ENCODE measurements around the gene INPP5A.
"Not testable (repeated sequence)": the region's sequence is repeated elsewhere in the genome, so short reads cannot be mapped to it uniquely, and the experiment has no call there.

INPP5A gene

DNA sequence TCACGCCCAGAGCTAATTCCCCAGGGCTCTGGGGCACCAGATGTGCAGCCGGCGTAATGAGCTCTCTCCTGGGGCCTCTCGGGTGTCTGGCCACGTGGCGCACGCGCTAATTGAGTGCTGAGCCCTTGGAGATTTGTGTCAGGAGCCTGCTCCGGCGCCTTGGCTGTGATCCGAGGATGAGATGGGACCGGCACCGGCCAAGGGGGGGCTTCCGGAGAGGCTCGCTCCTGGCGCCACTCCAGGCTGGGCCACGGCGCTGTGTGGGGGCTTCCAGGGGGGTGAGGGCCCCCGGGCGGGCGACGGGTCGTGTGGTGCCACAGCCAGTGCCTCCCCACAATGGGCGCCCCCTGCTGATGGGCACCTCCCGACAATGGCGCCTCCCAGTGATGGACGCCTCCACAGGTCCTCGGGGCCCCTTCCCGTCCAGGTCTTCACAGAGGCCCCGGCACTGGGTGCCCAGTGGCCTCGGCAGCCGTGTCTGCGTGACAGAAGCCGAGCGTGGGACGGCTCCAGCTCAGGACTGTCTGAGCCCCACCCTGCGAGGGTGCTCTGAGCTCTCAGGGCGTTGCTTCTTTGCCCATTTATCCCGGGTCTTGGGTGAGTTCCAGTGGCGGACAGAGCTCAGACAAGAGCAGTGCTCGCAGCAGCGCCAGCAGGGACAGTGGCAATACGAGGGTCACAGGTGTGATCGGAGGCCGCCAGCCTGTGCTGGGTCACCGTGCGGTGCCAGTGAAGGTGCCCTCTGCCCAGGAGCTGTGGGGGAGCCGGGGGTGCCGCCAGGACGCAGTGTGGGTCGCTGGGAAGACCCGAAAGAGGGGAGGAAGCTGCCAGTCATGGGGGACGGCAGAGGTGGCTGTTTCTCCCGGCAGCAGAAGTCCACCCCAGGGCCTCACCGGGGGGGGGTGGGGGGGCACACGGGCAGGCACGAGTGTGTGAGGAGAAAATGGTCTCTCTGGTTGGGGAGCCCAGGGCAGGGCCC lies 256.6 kb downstream of the INPP5A start:
- DNase-seq = no peak

DNA sequence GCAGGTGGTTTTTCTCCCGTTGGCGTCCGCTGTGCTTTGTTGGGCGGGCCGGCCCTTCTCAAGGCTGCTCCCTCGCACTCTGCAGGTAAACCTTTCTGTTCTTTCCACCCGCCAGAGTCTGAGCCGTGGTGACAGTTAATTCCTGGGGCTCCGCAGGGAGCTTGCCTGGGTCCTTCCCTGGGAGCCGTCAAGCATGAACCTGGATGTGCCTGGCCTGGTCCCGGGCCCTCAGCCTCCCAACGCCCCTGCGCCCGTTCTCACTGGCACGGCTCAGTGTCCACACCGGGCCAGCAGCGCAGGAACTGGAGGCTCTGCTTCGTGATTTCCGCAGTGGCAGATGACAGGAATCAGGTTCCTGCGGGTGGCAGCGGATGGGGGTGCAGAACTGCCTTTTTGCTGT lies 259.3 kb downstream of the INPP5A start:
- no peak for DNase-seq

DNA sequence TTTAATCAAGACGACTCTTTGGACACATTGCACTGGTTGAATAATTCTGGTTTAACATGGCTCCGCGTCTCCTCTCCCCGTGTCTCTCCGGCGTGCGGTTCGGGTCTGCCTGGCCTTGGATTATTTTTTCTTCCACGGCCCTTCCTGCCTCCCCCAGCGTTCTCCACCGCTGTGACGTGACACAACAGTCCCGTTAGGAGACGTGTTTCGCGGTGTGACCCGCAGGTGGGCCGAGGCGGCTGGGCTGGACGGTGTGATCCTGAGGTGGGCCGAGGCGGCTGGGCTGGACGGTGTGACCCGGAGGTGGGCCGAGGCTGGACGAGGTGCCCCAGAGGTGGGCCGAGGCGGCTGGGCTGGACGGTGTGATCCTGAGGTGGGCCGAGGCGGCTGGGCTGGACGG lies 260.4 kb downstream of the INPP5A start:
- DNase-seq = not testable (repeated sequence)

DNA sequence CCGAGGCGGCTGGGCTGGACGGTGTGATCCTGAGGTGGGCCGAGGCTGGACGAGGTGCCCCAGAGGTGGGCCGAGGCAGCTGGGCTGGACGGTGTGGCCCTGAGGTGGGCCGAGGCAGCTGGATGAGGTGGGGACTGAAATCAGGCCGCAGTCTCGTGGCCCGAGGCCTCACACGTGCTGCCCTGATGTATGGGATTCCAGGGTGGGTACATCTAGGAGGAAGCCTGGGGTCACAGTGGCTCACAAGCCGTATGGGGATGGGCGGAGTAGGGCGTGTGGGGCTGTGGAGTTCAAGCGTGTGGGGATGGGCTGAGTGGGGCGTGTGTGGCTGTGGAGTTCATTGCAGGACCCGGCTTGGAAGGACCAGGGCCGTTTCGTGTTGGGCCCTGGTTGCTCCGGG lies 260.8 kb downstream of the INPP5A start:
- no peak for DNase-seq

DNA sequence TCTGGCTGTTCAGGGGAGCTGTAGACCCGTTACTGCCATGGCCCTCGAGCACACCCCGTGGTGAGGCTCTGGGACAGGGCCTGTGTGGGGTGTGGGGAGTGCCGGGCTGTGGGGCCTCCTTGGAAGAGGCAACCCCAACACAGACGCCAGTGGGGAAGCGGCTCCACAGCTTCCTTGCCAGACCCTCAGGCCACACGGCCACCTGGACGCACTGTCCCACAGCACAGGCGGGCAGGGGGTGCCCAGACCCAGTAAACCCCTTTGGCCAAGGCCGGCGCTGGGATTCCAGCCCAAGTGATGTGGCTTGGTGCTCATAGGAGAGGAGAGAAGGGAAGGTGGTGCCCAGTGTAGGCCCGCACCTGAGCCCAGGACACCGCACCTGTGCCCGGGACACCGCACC lies 261.3 kb downstream of the INPP5A start:
- DNase-seq = no peak

DNA sequence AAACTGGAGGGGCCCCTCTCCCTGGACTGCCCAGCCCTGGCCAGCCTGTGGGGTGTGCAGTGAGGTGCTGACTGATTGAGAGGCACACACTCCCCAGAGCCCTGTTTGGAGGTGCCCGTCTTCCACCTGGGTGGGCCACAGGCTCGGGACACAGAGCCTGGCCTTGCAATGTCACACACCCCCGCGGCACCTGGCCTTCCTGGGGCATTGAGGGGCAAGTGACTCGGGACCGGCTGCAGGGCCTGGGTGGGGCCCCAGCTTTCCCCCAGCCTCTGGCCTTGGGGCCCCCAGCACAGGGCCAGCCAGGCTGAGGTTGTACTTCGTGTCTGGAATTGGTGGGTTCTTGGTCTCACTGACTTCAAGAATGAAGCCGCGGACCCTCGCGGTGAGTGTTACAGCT lies 262.3 kb downstream of the INPP5A start:
- DNase-seq = no peak

- DNase-seq = no peak
Observed at GRCh38 chr10:132802048-132802447, 264.5 kb downstream of the INPP5A start.

GRCh38 chr10:132802694-132803320 lies 265.2 kb downstream of the INPP5A start:
- no peak for DNase-seq

DNA sequence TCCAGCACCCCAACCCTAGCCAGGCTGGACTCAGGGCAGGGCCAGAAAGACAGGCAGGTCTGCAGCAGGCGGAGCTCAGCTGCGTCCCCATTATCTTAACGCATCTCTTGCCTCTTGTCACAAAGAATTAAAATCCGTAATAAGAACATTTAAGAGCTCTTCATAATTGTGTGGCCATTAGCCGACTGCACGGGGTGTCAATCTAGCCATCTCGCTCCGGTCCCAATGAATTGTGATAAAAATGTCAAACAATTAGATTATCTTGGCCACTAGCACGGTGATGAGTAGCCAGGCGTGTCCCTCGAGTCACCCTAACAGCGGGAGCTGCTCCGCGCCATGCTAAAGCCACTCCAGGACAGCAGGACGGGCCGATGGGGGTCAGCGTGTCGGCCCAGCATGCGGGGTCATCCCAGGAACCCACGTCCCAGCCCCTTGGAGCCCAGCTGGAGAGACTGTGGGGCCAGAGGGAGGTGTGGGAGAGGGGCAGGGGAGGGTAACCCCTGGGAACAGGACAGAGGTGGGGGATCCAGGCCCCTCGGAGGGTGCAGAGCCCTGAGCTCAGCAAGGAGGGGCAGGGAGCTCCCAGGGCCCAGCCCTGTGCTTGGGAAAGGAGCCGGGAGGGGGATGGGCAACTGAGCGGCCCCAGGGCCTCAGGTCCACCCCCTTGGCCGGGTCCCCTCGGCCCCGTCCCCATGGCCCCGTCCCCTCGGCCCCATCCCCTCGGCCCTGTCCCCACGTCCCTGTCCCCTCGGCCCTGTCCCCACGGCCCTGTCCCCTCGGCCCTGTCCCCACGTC lies 266.0 kb downstream of the INPP5A start:
- DNase-seq = no peak

DNA sequence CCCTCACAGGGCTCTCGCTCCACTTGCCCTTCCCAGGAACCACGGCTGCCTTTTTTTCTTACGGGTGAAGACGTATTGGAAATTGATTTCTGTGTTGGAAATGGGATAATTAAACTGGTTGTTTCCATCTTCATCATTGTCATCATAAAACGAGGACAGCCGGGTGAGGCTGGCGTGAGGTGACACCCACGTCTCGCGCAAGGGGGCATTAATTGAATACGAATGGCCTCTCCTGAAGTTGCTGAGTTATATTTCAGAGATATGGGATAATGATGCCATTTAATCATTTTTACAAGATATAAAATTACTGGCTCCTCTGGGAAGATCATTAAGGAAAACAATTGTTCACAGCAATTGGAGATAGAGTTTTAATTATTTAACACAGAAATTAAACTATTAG lies 266.7 kb downstream of the INPP5A start:
- DNase-seq = no peak

DNA sequence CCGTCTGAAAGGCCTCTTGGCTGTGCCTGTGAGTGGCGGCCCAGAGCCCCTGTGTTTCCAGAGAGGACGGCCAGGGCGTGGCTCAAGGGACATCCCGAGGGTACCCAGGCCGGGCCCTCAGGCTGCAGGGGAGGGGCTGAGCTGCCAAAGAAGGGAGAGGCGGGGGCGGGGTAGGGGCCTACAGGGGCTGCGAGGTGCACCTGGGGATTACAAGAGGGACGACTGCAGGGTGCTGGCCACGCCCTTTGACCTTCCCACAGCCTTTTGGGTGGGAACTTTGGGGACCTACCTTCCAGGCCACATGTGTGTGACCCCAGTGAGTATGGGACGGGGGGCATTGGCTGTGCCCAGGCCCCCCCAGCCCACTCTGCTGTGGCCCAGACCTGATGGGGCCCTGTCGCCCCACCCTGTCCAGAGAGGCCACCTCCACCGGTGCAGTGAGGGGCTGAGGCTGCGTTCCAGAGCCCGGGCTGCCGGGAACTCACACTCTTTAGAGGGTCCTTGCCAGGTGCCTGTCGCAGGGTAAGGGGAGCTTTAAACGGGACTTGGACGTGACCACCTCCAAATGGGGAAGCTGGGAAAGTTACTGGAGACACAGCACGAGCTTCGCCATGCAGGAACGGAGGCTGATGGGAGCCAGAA lies 267.3 kb downstream of the INPP5A start:
- no peak for DNase-seq

DNA sequence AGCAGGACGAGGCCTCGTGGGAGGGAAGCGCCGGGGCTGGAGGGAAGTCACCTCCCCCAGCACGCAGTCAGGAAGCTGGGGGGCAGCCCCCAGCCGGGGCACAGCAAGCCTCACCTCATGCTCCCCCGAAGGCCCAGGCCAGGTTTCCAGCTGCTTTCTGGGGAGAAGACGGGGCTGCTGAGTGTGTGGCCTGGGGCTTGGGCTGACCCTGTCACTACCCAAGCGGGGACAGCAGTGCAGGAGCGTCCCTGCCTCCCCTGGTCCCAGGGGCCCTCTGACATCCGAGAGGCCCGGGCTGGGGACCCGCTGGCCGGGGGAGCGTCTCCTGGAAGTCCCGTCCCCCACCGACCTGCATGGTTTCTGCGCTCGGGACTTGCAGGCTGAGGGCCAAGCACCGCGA lies 268.0 kb downstream of the INPP5A start:
- DNase-seq = no peak

GRCh38 chr10:132806110-132806509 lies 268.5 kb downstream of the INPP5A start:
- DNase-seq = no peak

GRCh38 chr10:132806561-132807003 lies 269.0 kb downstream of the INPP5A start:
- DNase-seq = no peak

GRCh38 chr10:132807621-132808049 lies 270.0 kb downstream of the INPP5A start:
- no peak for DNase-seq

DNA sequence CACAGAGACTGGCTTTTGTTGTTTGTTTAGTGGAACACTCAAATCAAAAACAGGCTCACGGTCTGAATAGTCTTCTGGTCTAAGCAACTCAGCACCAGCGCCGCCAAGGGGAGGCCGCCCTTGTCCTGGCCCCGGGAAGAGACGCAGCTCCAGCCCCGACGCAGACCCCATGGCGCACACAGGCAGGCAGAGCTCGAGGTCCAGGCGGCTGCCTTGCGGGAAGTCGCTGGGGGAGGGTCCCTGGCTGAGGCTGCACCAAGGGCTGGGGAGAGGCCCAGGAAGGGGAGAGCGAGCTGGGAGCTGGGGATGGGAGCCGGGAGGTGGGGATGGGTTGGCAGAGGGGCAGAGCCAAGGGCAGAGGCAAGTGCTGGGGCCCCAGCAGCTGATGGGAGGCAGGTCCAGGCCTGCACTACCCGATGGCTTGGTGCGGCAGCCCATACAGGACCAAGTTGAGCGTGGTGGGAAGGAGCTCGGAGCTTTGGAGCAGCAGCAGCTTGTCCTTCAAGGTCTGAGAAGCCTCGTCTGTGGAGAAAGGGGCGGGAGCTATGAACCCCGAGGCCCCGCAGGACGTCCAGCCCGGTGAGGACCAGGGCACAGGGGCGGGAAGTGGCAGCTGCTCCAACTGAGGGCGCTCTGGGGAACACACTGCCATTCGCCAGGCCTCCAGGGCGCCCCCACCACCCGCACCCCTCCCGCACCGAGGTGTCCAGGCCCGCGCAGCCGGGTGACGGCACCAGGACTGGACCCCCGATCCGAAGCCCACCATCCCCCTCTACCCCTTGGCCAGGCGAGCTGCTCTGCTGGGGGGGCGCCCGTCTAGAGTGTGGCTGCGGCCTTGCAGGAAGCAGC lies 271.0 kb downstream of the INPP5A start:
- no peak for DNase-seq

GRCh38 chr10:132809232-132810140 lies 271.9 kb downstream of the INPP5A start:
- DNase-seq = no peak

DNA sequence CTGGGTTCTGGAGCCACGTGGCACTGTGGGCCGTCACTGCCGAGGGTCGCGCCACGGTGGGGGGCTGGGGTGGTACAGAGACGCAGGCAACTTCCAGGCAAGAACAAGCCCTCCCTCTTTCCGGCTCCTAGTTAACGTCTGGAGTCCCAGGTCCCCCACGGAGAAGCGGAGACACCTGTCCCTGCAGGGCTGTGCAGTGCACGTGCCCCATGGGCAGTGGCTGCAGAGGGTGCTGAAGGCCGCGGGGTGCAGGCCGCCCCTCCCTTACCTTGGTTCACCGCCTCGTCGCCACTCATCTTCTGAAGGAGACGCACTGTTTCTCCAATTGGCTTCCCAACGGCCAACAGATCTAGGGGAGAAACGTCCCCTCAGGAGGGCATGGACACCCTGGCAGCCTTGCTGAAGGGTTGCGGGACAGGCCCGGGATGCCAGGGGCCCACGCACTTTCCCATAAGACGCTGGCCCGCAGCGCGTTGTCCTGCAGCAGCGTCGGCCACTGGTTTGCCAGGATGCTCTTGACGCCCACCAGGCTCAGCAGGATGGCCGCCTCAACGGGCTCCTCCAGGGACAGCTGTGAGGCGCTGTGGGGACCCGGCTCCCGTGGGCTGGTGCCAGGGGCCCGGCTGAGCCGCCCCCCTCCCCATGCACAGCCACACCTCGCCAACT lies 272.7 kb downstream of the INPP5A start:
- no peak for DNase-seq

- DNase-seq = no peak
Observed at GRCh38 chr10:132810807-132811700, 273.5 kb downstream of the INPP5A start.
